HG03196 (cell line): Measurements from ENCODE around the gene MMP11.

Source experiments
- ATAC-seq: cut with Tn5 transposase; IDR thresholded peaks from one replicate; pipeline ENCODE4 v1.9.1; 2021; ENCODE audit not compliant: unreplicated experiment

The MMP11 gene

DNA sequence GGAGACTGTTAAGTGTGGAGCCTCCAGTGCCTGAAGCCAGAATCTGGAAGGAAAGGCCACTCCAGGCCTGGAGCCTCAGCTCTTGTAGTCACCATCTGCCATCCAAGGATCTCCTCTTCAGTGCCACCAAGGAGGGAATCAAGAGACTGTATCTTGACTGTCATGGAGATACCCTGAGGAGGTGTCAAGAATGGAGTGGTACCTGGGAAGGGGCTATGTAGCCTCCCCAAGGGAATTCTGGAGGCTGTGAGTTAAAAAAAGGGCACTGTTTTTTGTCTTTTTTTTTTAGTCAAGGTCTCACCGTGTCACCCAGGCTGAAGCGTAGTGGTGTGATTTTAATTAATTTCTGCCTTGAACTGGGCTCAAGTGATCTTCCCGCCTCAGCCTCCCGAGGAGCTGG is 13.1 kb upstream of the MMP11 start:
- ATAC-seq = no peak

DNA sequence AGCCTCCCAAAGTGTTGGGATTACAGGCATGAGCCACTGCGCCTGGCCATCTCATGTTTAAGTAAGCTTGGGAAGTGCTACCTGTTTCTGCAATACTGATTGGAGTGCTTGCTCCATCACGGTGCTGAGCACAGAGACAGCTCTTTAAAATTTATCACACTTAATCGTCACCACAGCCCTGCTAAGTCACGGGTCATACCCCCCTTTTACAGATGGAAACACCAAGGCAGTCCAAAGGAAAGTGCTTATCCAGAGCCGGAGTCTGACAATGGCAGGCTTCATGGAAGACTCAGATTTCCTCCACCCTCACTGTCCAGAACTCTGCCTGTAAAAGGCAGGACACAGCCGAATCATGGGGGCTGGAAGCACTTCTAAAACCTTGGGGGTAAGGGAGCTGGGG is 12.6 kb upstream of the MMP11 start:
- no peak for ATAC-seq

DNA sequence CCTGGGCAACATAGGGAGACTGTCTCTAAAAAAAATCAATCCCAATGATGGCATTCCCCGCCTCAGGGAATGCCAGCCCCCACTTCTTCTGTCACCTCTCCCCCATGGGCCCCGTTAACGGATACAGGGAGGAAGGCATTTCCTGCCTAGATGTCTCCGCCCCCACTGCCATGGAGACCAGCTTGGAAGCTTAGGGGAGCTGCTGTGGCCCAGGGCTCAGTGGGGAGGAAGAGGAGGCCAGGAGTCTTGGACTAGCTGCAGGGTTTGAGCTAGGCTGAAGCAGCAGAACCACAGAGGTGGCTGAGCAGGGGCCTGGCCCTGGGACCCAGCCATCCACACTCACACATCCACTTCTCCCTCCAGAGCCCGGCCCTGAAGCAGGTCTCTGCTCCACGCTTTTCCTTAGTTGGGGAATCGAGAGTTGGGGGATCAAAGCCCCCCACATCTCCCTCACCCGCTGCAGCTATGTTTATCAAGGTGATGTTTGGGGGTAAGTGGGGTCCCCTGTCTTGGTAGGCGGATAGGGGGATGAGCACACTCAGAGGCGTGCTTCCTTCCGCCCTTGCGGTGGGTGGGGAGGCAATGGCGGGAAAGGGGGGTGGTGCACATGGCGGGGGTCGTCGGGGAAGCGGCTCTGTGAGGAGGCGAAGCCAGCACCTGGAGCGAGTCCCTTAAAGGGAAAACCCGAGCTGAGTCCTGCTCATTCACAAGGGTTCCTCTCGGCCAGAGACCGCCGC is 9.6 kb upstream of the MMP11 start, which contains the start of gene C22orf15:
TSS of gene C22orf15 (plus strand) at position 149 of the 737 bp plus-strand sequence. CDS start at position 466, 317 bp downstream.
- no peak for ATAC-seq

DNA sequence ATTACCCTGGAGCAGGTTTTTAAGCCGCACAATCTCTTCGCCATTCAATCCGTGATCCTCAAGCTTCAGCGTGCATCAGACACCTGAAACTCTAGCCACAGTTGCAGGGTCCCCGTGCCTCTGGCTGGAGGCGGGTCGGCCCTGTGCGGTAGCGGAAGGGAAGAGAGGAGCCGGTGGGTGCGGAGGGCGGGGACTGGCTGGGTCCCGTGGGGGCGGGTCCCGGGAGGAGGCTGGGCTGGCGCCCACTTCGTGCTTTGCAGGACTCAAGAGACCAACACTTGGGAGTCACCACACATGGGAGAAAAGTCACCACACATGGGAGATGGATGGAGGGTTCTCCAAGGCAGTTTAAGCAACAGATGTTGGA is 9.1 kb upstream of the MMP11 start:
- ATAC-seq = no peak

DNA sequence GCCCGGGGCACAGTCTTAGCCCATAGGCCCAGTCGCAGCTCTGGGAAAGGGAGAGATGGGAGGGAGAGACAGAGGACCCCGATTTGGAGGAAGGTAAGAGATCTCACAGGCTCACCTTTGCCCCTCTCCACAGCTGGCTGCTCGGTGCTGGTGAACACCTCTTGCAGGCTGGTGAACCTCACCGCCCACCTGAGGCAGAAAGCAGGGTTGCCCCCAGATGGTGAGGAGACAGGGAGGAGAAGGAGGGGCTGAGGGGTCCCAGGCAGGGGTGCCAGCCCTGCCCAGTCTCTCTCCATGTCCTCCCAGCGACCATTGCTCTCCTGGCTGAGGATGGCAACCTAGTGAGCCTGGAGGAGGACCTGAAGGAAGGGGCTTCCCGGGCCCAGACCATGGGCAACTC is 8.7 kb upstream of the MMP11 start:
- ATAC-seq = no peak

DNA sequence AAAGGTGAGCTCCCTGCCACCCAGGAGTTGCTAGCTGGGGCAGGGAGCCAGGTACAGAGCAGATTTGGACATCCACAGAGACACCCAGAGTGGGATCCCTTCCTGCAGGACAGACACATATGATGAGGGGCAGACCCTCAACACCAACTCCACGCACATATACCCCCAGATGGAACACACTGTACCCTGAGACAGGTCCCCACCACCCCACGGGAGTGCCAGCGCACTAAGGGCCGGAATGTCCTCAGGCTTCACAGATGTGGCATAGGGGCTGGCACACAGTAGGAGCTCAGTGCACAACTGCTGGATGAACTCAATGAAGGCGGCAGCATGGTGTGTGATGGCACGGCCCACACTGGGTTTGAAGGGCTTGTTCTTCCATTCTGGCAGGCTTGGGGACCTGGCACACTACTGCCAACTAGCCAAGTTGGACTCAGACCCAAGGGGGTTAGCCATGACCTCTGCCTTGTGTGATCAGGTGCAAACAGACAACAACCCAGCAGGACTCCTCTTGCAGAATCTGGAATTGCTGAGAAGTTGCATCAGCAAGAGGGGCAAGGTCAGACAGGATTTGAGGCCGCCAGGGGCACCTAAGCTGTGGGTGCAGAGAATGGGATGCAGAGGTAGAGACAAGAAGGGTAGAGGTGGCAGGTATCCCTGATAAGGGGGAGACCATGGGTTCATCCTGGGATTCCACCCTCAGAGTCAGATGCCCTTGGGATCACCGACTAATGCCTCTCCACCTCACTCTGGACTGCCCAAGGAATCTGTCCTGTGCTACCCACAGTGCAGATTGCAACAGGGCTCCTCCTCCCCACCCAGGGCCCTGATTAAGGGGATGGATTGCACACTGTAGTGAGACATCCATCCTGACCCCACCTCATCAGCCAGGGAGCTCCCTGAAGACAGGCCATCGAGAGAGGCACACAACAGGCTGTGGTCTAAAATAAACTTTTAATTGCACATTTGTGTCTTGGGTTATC is 7.5 kb upstream of the MMP11 start:
- ATAC-seq = no peak

DNA sequence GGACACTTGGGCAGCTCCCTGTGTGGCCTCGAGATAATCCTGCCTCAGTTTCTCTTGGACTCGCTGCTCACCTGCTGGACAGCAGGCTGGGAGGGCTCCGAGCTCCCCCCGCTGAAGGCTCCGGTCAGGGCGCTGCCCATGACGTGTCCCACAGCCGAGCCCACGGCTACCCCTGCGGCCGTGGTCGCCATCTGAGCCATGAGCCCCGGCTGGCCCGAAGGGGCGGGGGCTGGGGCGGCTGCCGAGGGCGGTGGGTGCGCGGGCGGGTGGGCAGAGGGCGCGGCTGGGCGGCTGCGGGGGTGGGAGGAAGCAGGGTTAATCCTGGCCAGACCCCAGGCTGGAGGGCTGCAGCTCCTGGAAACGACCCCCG is 5.4 kb upstream of the MMP11 start:
- ATAC-seq = no peak

DNA sequence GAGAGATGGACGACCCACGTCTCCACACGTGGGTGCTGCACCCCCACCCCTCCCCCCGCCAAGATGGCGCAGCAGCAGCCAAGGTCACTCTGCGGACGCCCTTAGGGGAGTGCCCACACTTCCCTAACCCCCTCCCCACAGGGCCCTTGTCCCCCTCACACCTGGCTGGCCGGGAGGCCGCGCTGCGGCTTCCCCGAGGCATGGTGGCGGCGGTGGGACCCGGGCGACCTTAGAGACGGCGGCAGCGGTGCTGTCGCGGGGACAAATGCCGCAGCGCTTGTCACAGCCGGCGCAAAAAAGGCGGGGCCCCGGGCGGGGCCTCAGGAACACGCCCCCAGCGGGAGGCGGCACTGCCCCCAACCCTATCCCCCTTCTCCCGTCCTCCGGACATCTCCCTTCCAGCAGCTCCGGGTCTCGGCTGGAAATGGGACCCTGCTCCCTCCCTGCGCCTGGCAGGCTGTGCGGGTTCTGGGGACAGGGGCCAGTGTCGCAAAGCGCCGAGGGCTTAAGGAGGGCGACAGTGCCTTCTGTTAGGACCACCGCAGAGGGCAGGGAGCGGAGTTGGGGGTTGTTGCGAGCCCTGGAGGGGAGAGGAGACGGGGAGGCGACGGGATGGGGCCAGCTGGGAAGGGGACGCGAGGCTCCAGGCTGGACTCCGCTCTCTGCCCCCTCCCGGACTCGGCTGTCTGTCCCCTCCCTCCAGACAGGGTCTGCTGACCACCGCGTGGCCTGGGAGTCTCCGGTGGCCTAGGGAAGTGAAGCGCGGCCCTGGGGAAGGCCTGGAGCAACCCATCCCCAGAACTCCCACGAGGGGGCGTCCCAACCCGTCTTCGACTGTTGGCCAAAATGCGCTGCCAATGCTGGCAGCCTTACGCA is 4.7 kb upstream of the MMP11 start, which contains the start of gene CHCHD10:
TSS of gene CHCHD10 (minus strand) at position 300 of the 876 bp plus-strand sequence. CDS start at position 202, 98 bp downstream.
- no peak for ATAC-seq

DNA sequence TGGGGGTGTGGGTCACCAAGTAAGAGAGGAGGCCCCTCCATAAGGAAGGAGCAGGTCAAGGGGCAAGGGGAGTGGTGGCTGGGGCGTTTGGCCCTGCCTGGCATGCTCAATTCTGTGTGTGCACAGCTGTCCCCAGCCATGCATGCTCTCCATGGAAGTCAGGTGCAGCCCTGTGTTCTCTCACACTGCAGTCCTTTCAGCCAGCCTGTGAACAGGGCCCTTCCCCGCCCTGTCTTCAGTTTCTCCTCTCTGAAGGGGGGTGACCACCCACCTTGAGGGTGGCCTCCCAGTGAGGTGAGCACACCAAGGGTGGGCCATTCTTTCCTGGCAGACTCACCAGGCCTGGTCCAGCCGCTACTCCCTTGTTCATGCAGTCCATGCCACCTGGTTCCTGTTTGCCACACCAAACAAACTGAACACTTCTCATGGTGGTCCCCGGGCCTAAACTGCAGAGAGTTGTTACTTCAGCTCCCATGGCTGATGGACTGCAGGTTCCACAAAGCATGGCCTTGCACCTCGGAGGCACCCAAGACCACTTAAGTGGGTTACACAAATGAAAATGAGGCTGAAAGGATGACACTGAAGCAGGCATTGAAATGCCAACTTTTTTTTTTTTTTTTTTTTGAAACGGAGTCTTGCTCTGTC is 3.2 kb upstream of the MMP11 start:
- no peak for ATAC-seq

DNA sequence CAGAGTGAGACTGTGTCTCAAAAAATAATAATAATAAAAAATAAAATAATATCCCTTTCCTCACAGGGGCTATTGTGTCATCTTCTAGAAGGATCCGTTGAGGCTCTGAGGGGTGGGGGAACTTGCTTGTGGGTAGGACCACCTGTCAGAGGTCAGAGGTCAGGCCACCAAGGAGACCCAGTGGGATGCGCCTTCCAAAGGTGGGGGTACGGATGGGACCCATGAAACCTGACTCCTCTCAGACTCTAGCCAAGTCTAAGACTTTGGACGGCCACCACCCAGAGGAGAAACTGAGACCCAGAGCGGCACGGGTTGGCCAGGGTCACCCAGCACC is 367 bp upstream of the MMP11 start:
- ATAC-seq = no peak

DNA sequence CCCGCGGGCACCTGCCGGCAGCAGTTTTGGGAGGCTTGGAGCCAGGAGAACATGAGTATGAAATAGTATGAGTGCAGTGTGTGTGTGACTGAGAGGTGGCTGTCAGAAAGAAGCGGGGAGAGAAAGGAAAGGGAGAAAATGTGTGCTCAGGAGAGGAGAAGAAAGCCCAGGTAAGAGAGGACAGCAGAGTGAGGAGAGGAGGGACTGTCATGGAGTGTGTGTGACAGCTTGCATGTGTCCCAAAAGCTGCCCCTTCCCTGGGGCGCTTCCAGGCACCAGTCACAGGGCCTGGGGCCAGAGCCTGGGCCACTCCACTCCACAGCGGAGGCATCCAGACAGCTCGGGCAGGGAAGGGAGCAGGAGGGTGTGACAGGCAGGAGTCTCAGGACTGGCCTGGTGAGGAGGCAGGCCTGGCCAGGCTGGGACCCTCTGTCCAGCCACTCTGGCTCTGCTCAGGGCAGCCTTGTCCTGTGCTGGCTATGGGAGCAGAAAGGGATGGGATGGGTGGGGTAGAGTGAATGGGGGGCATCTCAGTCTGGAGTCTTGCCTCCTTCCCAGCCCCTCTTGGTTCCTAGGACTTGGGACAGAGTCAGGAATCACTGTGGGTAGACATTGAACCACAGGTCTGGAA is 949 bp downstream of the MMP11 start:
- no peak for ATAC-seq

DNA sequence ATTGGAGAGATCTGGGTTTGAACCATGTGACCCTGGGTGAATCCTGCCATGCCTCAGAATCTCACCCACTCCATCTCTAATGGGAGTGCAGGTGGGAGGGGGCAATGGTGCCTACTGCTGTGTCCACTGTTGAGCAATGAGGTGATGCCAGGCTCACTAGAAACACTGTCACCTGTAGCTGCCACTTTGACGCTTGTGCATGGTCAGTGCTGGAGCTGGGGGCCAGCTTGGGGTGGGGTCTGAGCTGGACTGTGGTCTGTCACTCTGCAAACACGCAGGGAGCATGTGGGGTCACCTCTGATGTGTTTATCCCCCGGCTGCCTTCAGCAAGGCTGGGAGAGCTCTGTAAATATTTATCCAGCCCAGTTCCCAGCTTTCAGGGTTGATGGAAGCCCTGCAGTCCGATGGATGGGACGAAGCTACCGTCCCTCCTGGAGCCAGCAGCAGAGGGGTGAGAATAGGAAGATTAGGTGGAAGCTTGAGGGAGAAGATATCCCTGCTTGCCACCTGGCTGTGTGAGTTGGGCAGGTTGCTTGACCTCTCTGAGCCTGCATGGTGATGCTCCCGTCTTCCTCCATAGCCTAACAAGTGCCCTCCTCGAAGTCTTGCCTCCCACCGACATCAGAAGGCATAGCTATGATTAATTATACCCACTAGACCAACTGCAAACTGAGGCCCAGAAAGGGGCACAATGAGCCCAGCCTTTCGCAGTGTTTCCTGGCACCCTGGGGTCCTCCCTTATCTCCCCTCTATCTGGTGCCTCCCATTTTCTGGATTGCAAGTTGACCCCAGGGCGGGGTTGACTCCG is 1.7 kb downstream of the MMP11 start:
- no peak for ATAC-seq

DNA sequence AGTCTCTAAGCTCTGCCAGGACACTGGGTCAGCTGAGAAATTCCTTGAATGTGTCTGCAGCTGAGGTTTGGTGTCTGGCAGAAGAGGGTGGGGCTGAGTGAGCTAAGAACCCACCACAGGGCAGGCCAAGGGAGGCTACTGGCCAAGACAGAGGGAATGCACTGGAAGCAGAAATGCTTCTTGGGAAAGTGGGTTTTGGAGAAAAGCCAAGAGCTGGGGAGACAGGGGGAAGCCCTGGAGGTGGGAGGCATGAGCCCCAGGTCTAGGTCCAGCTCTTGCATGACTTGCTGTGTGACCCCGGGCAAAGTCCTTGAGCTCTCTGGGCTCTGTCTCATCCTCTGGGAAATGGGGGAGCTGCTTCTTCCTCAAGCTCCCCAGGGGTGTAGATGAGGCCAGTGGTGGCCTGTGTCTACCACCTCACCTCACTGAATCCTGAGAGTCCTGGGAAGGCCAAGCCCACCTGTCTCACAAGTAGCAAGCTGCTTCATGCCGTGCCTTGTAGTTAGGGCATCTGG is 2.3 kb downstream of the MMP11 start:
- no peak for ATAC-seq

DNA sequence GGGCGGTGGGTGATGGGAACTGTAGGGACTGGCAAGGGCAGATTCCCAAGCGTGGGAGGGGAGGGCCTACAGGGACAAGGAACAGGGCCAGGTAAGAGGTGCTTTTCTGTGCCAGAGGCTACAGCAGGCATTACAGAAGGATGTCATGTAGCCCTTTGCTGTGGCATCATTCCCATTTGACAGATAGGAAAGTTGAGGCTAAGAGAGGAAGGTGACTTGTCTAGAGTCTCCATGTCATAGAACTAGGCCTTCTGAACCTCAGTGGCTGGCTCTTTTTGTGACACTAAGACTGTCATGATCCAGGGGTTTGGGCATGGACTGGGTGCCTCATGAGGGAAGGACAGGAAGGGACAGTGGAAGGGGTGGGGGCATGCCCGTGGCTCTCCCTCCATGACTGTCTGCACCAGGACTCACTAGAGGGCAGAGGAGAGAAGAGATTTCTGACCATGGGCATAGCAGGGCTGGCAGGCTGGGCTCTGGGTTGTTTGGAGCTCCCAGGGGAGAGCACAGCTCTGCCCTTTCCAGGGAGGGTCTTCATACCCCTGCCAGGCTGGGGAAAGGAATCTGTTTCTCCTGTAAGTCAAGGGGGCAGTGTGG is 3.2 kb downstream of the MMP11 start:
- ATAC-seq = no peak

DNA sequence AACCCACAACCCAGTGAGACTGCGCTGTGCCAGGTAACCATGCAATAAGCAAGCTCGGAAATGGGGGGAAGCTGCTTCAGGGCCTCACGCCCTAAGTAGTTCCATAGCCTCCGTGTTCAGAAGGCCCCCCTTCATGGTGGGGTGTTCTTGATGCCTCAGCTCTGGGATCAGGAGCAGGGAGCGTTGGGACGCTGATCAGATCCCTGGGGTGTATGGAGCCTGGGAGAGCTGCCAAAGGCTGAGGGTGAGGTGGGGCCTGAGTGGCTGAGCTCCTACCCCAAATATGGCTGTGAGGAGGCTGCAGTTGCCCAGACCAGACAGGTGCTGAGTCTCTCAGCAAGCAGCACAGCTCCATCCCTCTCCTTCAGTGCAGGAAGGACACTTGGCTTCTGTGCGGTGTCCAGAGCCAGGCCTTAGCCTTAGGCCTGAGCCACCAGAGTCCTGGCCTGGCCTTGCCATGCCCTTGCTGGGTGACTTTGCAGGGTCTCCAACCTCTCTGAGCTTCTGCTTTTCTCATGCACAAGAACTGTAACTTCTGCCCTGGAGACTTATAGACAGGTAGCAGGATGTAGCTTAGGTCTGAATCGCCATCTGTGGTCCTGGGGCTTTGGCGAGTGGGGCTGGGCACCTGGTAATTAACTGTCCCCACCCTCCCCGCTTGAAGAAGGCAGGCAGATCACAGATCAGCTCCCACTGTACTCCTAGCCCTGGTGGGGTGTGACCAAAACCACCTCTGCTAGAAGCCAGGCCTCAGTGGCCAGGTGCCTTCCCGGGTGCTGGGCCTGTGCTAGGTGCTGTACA is 5.3 kb downstream of the MMP11 start:
- ATAC-seq = no peak

DNA sequence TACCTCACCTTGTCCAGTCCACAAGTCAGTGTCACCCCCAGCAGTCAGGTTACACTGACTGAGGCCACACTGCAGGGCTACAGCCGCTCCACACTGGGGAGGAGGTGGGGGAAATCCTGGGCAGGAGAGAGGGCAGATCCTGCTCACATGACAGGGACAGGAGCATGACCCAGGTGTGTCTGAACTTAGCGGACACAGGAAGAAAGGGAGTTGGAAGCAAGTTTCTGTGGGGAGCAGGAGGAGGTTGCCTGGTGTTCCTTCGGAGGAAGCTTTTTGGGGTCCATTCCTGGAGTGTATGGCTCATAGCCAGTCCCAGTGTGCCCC is 5.9 kb downstream of the MMP11 start:
- no peak for ATAC-seq

DNA sequence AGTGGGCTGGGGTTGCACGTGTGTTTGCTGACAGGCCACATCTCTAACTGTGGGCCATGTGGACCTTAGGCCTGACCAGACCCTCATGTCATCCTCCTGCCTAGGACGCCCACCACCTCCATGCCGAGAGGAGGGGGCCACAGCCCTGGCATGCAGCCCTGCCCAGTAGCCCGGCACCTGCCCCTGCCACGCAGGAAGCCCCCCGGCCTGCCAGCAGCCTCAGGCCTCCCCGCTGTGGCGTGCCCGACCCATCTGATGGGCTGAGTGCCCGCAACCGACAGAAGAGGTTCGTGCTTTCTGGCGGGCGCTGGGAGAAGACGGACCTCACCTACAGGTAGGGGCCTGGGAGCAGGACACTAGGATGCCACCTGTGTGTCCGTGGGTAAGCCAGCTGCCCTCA is 6.4 kb downstream of the MMP11 start:
- no peak for ATAC-seq

DNA sequence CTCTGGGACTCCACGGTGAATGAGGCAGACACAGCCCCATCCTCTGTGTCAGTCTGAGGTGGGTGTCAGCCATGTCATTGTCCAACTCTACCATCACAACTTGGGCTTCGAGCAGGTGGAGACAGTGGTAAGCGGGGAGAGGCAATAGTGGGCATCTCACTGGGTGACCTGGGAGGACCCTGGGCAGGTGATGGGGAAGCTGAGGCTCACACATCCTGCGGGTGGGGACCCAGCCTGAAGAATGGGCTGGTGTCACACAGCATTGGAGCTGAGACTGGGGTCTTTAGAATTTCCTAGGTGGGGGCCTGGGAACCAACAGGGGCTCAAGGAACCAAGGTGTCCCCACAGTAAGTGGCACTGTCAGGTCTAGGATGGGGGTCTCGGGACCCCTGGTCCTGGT is 7.1 kb downstream of the MMP11 start:
- ATAC-seq = no peak
